GM19395 (cell line): Measurements from ENCODE around the gene ROR1.

Experiments
- ATAC-seq: cut with Tn5 transposase; IDR thresholded peaks from one replicate; pipeline ENCODE4 v1.9.1; 2021; ENCODE audit warnings: mild to moderate bottlenecking, moderate library complexity; ENCODE audit not compliant: unreplicated experiment

ROR1 gene

DNA sequence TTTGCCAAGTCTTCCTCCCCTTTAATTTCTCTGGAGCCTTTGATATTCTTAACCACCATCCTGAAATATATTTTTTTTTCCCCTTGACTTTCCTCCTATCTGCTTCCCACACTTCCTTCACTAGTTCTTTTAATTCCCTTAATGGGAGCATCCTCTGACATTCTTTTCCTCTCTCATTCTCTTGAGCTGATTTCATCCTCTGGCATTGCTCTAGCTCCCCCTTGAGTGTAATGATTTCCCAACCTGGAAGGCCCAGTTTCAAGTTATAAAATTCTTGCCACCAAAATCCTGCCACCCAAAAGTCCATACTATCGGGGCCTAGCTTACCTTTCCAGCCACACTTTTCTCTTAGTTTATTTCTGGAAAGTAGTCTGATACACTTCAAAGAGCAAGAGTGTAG, 390.2 kb downstream of the ROR1 start:
- ATAC-seq: no peak

DNA sequence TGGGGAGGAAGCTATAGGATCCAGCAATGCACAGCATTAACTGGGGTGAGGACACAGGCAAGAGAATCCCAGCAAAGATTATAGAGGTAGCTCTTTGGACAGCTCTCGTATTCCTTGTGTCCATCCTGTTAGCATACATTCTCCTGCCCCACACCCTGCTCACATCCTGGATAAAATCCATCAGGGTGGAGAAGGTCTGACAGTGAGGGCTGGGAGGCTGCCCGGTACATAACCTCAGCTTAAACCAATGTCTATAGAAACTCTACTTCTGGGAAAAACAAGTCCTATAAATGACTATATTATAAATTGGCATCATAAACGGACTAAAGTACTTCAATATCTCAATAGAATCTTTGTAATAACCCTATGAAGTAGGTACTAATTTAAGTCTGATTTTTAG, 392.8 kb downstream of the ROR1 start:
- ATAC-seq: no peak

DNA sequence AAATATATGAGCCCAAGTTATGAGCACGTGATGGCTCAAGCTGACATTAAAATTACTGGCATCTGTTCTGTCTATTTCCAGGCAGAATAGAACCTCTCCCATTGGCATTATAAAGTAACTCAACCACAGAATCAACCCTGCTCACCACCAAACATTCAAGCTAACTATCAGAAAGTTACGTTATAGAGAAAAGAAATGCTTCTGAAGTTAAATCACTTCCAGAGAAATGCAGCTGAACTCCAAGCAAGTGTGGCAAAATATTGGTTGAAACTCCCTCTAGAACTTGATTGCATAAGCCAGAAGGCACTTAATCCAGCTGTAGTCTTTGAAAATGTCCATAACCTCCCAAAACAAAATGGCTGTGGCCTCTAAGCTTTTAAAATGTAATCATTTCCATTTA, 393.4 kb downstream of the ROR1 start:
- no peak for ATAC-seq

DNA sequence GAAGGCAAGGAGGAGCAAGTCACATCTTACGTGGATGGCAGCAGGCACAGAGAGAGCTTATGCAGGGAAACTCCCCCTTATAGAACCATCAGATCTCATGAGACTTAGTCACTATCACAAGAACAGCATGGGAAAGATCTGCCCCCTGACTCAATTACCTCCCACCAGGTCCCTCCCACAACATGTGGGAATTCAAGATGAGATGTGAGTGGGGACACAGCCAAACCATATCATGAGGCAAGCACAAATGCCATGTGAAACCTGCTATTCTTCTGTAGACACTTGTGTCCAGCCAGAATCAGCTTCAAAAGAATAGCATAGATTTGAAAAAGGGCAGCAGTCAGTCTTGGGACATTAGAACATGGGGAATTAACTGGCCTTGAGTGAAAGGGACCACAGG, 397.4 kb downstream of the ROR1 start:
- ATAC-seq: peak; percentile 3

DNA sequence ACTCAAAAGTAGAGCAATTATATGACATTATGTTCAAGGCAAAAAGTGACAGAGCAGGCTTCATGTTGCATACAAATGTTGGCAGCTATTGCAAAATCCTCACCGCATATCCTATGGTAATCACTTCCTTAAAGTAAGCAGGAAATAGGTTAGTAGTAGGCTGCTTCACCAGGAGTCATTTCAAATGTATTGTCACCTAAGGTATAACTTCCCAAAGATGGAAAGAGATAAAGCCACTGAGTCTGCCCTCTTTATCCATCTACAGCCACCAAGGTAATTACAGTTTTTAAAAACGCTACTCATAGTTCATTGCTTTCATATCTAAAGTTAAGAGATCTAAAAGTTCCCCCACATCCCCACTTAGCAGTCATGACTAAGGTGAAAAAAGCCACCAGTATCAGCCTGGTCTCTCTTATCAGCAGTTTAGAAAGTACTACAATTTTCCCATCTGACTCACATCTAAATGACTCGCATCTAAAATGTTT, 398.0 kb downstream of the ROR1 start:
- ATAC-seq: peak; percentile 78

DNA sequence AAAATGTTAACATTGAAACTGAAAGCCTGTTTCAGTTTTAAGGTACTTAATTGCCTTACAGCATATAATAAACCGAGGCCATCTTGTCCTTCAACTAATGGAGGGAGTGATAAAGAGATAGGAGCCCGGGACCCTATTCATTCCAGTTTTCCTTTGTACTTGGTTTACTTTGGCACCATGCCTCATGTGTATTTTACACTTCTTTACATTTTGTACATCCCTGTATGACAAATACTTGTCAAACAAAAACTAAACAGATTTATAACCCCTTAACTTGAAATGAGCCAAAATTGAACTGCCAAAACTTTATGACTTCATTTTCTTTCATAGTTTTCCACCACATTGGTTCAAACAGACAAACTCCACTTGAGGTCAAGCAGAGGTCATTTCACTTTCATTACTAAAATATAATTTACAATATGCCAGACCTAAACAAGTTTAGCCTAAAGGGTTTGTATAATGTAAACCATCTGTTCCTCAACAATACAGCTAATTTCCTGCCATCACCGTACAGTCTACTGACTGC, 398.7 kb downstream of the ROR1 start:
- ATAC-seq: peak; percentile 58

DNA sequence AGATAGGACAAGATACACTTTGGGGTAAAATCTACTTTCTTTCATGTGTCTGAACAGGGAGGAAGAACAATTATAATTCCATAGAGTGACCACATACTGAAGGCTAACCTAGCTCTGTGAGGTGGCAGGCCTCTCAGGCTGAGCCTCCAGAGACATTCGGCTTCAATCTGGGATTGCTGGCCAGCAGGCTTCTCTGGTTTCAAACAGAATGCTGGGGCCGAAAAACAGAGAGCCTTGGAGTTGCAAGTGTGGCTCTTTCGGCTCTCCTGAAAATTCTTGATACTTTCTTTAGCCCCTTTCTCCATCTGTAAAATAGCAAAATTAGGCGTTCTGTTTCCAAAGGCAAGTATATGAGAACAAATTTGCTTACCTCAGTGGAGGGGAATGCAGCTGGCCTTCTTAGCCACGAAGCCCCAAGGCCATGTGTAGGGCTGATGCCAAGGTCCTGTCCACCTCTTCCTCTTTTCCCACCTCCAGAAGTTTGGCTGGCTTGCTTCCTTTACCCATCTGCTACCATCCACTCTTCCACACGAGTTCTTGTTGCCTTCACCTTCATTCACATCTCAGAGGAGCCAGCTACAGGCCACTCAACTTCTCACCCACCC, 399.6 kb downstream of the ROR1 start:
- no peak for ATAC-seq

DNA sequence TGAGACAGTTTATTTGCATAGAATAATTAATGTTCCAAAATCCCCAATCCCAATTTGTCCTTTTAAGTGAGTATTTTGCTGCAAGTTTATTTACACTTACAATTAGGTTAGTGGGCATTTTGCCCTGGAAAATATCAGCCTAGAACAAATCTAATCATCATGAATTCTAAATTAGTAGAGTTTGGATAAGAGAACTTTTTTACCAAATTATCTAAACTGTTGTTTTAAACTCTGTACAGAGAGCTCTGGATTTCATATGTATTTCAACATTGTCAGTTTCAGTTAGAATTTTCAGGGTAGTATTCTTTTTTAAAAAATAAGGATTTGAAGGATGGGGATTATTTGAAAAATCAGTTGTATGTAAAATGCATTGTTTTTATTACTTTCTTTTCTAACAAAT, 401.8 kb downstream of the ROR1 start:
- ATAC-seq: no peak

DNA sequence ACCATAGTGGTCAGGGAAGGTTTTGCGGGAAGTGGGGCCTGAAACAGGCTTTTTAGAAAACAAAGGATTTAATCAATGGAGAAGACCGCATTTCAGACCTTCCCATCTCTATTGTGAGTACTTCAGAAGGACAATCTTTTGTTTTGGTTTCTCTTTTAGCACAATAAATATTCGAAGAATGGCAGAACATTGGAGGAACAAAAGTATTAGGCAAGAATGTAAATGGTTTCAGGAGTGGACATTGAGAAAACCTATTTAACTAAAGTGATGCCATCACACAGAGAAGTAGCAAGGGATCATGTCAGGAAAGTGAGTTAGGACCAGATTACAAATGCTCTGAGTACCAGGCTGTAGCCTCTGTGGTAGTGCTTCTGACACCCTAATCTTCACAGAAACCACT, 402.8 kb downstream of the ROR1 start:
- ATAC-seq: no peak

DNA sequence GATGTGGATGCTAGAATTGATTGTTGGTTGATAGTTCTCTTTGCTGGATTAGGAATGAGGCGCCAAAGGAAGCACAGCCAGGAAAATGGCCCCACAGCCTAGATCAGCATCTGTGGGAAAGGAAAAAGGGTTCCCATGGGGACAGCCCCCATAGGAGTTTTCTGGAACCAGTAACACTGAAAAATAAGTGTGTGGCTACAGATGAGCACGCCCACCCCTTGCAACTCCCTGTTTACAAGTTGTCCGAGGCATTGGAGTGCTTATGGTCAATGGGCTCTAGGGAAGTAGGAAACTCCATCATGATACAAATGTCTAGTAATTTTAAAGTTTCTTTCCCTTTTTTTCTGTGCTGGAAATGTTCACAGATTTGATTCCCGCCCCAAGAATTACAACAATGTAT, 405.8 kb downstream of the ROR1 start:
- no peak for ATAC-seq

DNA sequence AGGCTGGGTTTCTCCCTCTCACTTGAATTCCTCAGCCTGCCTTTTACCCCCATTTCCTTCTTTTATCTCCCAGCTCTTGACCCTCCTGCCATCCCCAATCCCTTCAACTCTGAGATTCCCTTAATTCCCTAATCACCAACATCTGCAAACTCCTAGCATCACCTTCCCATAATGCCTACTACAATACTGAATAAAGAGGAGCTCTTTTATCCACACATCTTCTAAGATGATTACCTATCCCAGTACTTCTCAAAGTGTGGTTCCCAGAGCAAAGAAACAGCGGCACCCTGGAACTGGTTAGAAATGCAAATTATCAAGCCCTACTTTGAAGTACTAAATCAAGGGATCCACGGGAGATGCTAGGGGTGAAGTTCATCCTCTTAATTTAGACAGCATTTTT, 408.4 kb downstream of the ROR1 start:
- no peak for ATAC-seq

DNA sequence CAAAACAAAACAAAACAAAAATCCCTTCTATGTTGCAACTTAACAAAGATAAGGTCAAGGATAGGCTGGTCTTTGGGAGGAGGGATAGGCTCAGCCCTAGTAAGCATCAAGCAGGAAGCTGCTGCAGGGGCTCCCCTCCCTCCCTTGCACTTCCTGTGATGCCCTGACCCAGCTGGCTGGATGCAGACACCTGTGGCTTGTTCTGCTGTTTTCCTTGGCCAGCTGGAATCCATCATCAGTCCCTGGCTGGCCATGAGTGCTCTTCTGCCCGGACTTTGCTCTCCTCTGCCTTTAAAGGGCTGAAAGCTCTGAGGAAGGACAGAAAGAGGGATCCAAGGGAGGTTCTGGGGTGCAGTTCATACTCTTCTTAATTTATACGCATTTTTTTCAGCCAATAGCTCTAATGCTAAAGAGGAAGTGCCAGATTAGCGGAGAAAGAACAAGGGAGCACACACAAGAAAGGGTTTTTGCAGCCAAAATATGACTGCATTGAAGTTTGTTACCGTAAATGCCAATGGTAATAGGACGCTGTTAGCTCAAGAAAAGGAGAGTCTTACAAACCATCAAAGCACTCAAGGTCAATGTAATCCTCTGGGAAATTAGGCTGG, 409.7 kb downstream of the ROR1 start:
- ATAC-seq: no peak

DNA sequence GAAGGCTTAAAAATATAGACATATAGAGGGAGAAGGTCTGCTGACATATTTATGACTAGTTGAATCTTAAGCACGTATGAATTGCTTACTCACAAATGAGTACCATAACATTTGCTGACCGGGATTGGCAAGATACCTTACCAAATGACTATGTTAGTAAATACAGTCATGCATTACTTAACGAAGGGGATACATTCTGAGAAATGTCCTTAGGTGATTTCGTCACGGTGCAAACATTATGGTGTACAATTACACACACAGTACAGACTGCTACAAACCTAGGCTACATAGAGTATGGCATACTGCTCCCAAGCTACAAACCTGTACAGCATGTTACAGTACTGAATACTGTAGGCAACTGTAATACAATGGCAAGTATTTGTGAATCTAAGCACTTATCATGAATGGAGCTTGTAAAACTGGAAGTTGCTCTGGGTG, 410.2 kb downstream of the ROR1 start:
- ATAC-seq: no peak

DNA sequence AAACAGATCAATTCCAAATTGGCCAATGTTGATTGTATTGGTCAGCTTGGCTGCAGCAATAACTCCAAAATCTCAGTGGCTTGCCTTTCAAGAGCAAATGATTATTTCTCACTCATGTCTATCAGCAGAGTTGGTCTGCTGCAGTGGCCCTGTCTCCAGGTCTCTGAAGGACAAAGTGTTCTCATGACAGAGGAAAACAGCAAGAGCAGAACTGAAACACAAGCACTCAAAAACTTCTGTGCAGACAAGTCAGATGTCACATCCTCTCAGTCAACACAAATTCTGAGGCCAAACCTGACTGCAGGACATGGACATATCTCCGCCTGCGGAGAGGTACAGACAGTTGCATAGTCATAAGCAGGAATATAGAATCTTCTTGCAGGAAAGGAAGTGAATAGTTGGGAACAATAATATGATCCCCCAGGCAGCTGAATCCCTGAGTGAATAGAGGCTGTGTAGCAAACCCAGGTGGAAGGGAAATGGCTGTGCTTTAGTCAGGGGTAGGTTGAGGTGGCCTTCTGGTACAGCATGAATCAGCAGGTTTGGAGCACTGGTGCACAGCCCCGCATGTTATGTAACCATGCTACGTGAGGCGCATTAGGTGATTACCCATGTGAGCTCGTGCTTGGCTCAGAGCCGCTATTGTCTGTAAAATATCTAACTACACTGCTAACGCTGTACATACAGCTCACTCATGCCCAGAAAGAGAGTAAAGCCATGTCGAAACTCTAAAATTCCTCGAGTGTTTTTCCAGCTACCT, 412.5 kb downstream of the ROR1 start:
- no peak for ATAC-seq

DNA sequence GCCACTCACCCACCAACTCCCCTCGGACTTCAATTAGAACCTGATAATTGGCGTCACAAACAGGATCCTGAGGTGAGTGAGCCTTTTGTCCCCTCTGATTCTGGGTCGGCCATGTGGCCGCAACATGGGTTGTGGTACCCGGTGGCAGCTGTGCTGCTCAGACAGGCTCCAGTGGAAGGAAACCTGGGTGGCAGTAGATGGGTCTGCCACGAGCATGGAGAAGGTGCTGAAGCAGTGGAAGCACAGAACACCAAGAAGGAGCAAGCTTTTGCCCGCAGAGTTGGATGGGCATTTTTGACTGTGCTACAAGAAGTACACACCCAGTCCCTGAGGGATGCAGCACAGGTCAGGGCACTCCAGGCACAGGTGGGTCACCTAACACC, 413.1 kb downstream of the ROR1 start:
- no peak for ATAC-seq

DNA sequence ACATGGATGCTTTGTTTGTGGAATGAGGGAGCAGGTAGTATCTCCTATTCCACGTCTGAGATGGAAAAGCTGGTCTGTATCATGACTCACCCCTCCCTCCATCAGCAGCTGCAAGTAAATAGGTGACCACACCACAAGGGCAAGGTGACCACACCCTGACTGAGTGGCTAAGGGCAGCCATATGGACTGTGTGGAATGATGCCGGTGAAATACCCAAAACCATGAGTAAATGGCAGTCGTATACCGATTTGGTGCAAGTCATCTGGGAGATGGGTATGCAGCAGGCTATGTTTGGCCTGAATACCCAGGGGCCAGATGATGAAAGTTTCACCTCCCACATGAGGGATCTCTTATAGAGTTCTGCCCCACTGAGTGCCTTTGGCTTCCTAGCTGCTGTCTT, 413.8 kb downstream of the ROR1 start:
- no peak for ATAC-seq

DNA sequence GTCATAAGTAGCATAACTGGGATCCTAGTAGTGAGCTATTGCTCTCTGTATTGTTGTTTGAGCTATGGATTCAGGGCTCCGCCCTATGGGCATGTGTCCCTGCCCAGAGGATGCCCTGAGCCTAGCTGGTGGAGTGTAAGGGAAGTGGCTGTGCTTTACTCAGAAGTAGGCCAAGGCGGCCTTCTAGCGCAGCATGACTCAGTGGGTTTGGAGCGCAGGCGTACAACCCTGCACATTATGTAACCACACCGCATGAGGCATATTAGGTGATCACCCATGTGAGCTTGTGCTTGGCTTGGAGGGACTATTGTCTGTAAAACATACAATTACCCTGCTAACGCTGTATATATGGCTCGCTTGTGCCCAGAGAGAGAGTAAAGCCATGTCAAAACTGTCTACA, 418.5 kb downstream of the ROR1 start:
- ATAC-seq: no peak

DNA sequence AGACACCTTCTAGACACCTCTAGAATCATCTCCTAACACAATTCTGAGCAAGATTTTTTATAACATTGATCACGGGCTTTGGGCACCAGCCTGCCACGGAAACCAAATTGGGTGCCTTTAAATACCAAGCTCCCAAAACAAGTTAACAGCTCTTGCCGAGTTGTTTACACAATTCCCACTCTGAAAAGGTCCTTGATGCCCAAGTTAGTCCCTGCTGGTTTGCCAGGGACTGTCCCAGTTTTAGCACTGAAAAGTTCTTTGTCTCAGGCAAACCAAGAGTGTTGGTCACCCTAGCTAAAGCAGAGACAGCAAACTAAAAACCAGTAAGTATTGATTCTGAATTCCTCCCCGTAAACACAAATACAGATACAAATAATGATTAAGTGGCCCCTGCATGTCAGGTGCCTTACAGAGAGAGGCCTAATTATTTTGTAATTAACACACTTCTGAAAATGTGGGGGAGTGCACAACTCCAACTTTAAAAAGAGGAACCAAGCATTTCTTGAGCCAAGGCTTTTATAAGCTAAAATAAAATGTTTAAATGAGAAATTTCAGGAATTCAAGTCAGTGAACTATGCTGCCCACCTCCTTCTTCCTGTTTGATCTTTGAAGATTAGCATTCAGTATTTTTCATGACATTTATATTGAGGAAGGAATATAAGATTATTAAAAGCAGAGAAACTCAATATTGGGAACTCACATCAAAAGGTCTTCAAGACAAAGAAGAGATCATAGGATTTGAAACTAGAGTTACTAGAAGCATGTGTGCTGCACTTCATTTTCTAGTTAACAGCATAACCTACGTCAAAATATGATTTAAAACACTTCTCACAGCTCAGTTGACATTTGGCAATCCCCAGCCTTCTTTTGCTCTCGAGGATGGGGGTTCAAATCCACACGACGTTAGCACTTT, 420.6 kb downstream of the ROR1 start:
- no peak for ATAC-seq

DNA sequence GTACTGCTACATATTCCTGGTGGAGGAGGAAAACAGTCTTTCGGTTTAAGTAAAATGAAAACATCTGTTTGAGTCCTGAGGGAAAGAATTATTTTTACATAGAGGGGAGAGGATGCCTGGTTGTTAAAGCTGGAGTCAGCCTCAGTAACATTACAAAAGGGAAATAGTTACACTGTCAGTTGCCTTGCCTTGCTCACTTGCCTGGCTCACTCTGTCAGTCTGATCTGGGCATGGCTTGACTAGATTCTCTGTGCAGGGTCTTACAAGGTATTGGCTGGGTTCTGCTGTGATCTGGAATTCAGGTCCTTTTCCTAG, 421.2 kb downstream of the ROR1 start:
- ATAC-seq: no peak

DNA sequence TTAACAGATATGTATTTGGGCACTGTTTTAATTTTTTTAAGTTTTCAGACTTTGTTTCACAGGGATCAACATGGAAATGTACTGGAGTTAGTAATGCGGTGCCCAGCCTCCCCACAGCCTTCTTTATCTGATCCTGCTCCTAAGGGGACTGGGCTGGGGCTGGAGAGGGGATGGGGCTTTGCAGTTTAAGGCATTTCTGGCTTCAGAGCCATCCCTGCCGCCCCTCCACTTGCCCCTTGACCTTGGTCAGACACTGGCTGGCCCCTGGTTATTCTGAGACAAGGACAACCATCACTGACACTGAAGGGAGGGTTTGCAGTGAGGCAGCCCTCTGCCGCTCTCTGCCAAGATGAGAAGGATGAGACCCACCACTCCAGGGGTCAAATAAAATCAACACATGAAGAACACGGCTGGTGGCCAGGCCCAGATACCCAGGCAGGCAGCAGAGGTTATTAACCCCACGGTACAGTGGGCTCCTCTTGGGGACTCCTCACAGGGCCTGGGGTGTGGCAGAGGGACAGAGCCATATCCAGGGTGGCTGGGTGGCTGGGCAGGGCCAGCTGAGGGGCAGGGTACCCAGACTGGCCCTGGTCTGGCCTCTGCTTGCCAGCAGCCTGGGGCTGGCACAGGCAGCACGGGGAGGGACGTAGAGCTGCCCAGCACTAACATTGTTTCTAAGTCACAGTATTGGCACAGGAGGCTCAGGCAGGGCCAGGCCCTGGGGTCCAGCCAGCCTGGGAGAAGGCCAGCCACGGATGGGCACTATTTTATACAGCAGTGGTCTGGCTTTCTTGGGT, 422.5 kb downstream of the ROR1 start:
- ATAC-seq: no peak
